ENCODE results near the gene MGME1.

GRCh38 chr20:18031888-18032509 lies 63.2 kb downstream of the MGME1 start:
- no peak for TF ChIP-seq ATF3 (CRISPR knock-in tag; IDR thresholded peaks at IDR 0.05)
- TF ChIP-seq JUN (CRISPR knock-in tag; IDR thresholded peaks at IDR 0.05): no peak
- TF ChIP-seq ZFX (CRISPR knock-in tag; IDR thresholded peaks at IDR 0.05; ENCODE audit: low read depth): no peak
- no peak for TF ChIP-seq ZNF513 (CRISPR knock-in tag; conservative IDR thresholded peaks at IDR 0.05)
- no peak for TF ChIP-seq RFXANK (CRISPR knock-in tag; IDR thresholded peaks at IDR 0.05)
- TF ChIP-seq FOXM1 (CRISPR knock-in tag; IDR thresholded peaks at IDR 0.05): no peak
- TF ChIP-seq PATZ1 (CRISPR knock-in tag; IDR thresholded peaks at IDR 0.05): no peak
- no peak for TF ChIP-seq RNF2 (conservative IDR thresholded peaks at IDR 0.05; ENCODE audit: low read depth)

Data from HepG2 (cell line).